GM12878 (cell line): ENCODE results near the gene NHS. TPM values are rescaled to one million over a fixed set of nuclear protein-coding genes. Genes with fewer than 3 reads are reported as not detected.

Source experiments
- ATAC-seq: fragments of 200-7000 bp; cut with Tn5 transposase; 3 replicates; pipeline ENCODE4 v1.9.1; 2020; ENCODE audit warnings: mild to moderate bottlenecking, moderate library complexity
- BruUV-seq: library from RNA; stranded (reverse); fragments of 400-500 nt; replicated peaks from 2 replicates; lab custom pipeline; 2021; lab: Mats Ljungman, UMichigan
- CTCF ChIA-PET: fragments of 300-600 bp; sonication (Branson Sonifier 250); formaldehyde crosslinking; extraction: SDS; loops from one replicate; lab custom pipeline; 2021; ENCODE audit warnings: inconsistent platforms; lab: Yijun Ruan, JAX
- POLR2A ChIA-PET: fragments of 350-600 bp; formaldehyde crosslinking; extraction: SDS; loops from one replicate; lab custom pipeline; 2021; ENCODE audit warnings: inconsistent platforms; lab: Charles Lee
- RAD21 ChIA-PET: fragments of 300-600 bp; sonication (Branson Sonifier 250); formaldehyde crosslinking; loops from one replicate; lab custom pipeline; 2023; ENCODE audit warnings: antibody characterized with exemption; ENCODE audit not compliant: unreplicated experiment; lab: Charles Lee
- SMC1A ChIA-PET: fragments of 300-600 bp; sonication (Branson Sonifier 250); formaldehyde crosslinking; loops from one replicate; lab custom pipeline; 2023; ENCODE audit not compliant: unreplicated experiment, uncharacterized antibody; lab: Charles Lee
- DNase-seq: peaks from one replicate; pipeline ENCODE4 v3.0.0-alpha.2; 2011; ENCODE audit warnings: low read depth, low spot score
- FAIRE-seq: peaks from 3 replicates; lab custom pipeline; 2011; peaks lifted over from hg19 to GRCh38; lab: Jason Lieb, UNC
- H2AFZ ChIP-seq: 2 replicates; pipeline ENCODE4 v1.6.0; 2011; ENCODE audit warnings: low read depth, low read length, control low read depth; ENCODE audit not compliant: control insufficient read depth
- H3K27ac ChIP-seq: 2 replicates; pipeline ENCODE4 v1.5.1; 2011; ENCODE audit warnings: control low read depth; ENCODE audit not compliant: control insufficient read depth, insufficient read depth
- H3K27me3 ChIP-seq, 2 experiments: replicated peaks in 1 of 2; 2 replicates each; pipeline versions ENCODE4 v1.6.0 to v1.6.1; 2011; ENCODE audit warnings: low read length in 1 of 2; ENCODE audit not compliant: control insufficient read depth in 2 of 2, insufficient read depth in 2 of 2
- H3K36me3 ChIP-seq, 2 experiments: 2 replicates each; pipeline ENCODE4 v1.5.1; 2011; ENCODE audit warnings: low read length in 1 of 2; ENCODE audit not compliant: control insufficient read depth in 2 of 2, insufficient read depth in 2 of 2
- H3K4me1 ChIP-seq: 2 replicates; pipeline ENCODE4 v1.6.1; 2011; ENCODE audit warnings: mild to moderate bottlenecking, low read length, moderate library complexity, mixed read lengths; ENCODE audit not compliant: control insufficient read depth, insufficient read depth
- H3K4me2 ChIP-seq: 2 replicates; pipeline ENCODE4 v1.6.0; 2011; ENCODE audit warnings: control low read depth; ENCODE audit not compliant: control insufficient read depth, insufficient read depth
- H3K4me3 ChIP-seq: fragments of 200-600 bp; sonication (generic); 2 replicates; pipeline ENCODE4 v1.5.1; 2016
- H3K79me2 ChIP-seq: 2 replicates; pipeline ENCODE4 v1.6.0; 2011; ENCODE audit warnings: low read length; ENCODE audit not compliant: control insufficient read depth, insufficient read depth
- H3K9ac ChIP-seq: 2 replicates; pipeline ENCODE4 v1.8.0; 2011; ENCODE audit warnings: low read length, control low read depth, mixed read lengths; ENCODE audit not compliant: control insufficient read depth, insufficient read depth
- H3K9me3 ChIP-seq: replicated peaks from 3 replicates; pipeline ENCODE4 v1.5.1; 2011; ENCODE audit warnings: mild to moderate bottlenecking, low read length; ENCODE audit not compliant: control insufficient read depth, insufficient read depth
- H4K20me1 ChIP-seq: 2 replicates; pipeline ENCODE4 v1.6.0; 2011; ENCODE audit not compliant: control insufficient read depth, insufficient read depth
- ASH2L ChIP-seq: fragments of 300-600, 200-600 bp; sonication (generic); IDR thresholded peaks from 2 replicates; pipeline ENCODE4 v1.6.1; 2017; ENCODE audit warnings: low read depth, mild to moderate bottlenecking, borderline replicate concordance
- ATF3 ChIP-seq: IDR thresholded peaks from 2 replicates; pipeline ENCODE4 v1.6.1; 2011; ENCODE audit warnings: low read depth, mild to moderate bottlenecking, low read length, moderate library complexity, borderline replicate concordance; ENCODE audit errors: extremely low read depth
- BCL3 ChIP-seq: IDR thresholded peaks from 2 replicates; pipeline ENCODE4 v1.6.1; 2011; ENCODE audit warnings: borderline replicate concordance, low read depth, mild to moderate bottlenecking, moderate library complexity, low read length; ENCODE audit not compliant: insufficient read depth, poor library complexity, severe bottlenecking
- BHLHE40 ChIP-seq, 2 experiments: fragments of 450-650 bp in 1 of 2; IDR thresholded peaks; 2 replicates each; pipeline ENCODE4 v1.6.1; 2011 to 2017; ENCODE audit warnings: low read depth in 2 of 2, borderline replicate concordance in 1 of 2, improper control_type of control experiment in 1 of 2, low read length in 1 of 2, mild to moderate bottlenecking in 1 of 2
- CBX3 ChIP-seq: fragments of 200-600 bp; sonication (generic); IDR thresholded peaks from 2 replicates; pipeline ENCODE4 v1.6.1; 2016; ENCODE audit warnings: low read depth, borderline replicate concordance
- CBX5 ChIP-seq: sonication (generic); IDR thresholded peaks from 2 replicates; pipeline ENCODE4 v1.6.1; 2016; ENCODE audit warnings: low read depth, moderate library complexity, mild to moderate bottlenecking, inconsistent platforms
- CHD2 ChIP-seq: IDR thresholded peaks from 2 replicates; pipeline ENCODE4 v1.6.1; 2011; ENCODE audit warnings: low read depth, low read length, improper control_type of control experiment, borderline replicate concordance
- IKZF1 ChIP-seq: fragments of 450-650 bp; conservative IDR thresholded peaks from 2 replicates; pipeline ENCODE4 v1.6.1; 2017; ENCODE audit warnings: antibody characterized with exemption, mild to moderate bottlenecking
- MEF2B ChIP-seq: fragments of 450-650 bp; IDR thresholded peaks from 2 replicates; pipeline ENCODE4 v1.6.1; 2018; ENCODE audit warnings: mild to moderate bottlenecking, moderate library complexity; ENCODE audit not compliant: partially characterized antibody, poor library complexity, severe bottlenecking
- MTA3 ChIP-seq: IDR thresholded peaks from 2 replicates; pipeline ENCODE4 v1.6.1; 2012; ENCODE audit warnings: low read length, inconsistent platforms, borderline replicate concordance
- NFYB ChIP-seq: IDR thresholded peaks from 2 replicates; pipeline ENCODE4 v1.6.1; 2011; ENCODE audit warnings: low read depth, mild to moderate bottlenecking, low read length, improper control_type of control experiment, moderate library complexity; ENCODE audit not compliant: insufficient read depth
- POLR2AphosphoS5 ChIP-seq: IDR thresholded peaks from 2 replicates; pipeline ENCODE4 v1.6.1; 2011; ENCODE audit warnings: mild to moderate bottlenecking, low read length, inconsistent platforms
- RBBP5 ChIP-seq: fragments of 200-600 bp; sonication (generic); conservative IDR thresholded peaks from 2 replicates; pipeline ENCODE4 v1.6.1; 2016
- RELA ChIP-seq: fragments of 450-650 bp; IDR thresholded peaks from 2 replicates; pipeline ENCODE4 v1.8.0; 2014; ENCODE audit warnings: borderline replicate concordance; ENCODE audit not compliant: partially characterized antibody
- RFX5 ChIP-seq: IDR thresholded peaks from 2 replicates; pipeline ENCODE4 v1.6.1; 2011; ENCODE audit warnings: low read depth, low read length, improper control_type of control experiment
- STAT1 ChIP-seq: fragments of 450-650 bp; conservative IDR thresholded peaks from 2 replicates; pipeline ENCODE4 v1.6.1; 2014; ENCODE audit warnings: antibody characterized with exemption, mild to moderate bottlenecking
- TCF3 ChIP-seq: IDR thresholded peaks from 2 replicates; pipeline ENCODE4 v1.6.1; 2012; ENCODE audit warnings: low read depth, mild to moderate bottlenecking, low read length, borderline replicate concordance; ENCODE audit not compliant: insufficient read depth
- ZBED1 ChIP-seq: IDR thresholded peaks from 2 replicates; pipeline ENCODE4 v1.6.1; 2016; ENCODE audit warnings: borderline replicate concordance
- WGBS: methylation state at CpG from one replicate; pipeline ENCODE4 v1.1.6; 2016; ENCODE audit warnings: low lambda C conversion rate; ENCODE audit not compliant: insufficient replicate concordance, insufficient coverage; ENCODE audit errors: missing lambda C conversion rate; 5-methylcytosine and 5-hydroxymethylcytosine counted together
- in situ Hi-C: fragments of 300-500 bp; cut with MboI; formaldehyde crosslinking; loops from 9 replicates; pipeline ENCODE4 v1.14.3; 2018; ENCODE audit warnings: mixed read lengths
- intact Hi-C: fragments of 100-400 bp; cut with micrococcal nuclease; formaldehyde crosslinking; loops from one replicate; pipeline ENCODE4 v1.14.2; 2022; ENCODE audit not compliant: unreplicated experiment
- polyA plus RNA-seq, 11 experiments: library from polyadenylated mRNA; depleted of rRNA in 4 of 11; unstranded in 6 of 11; stranded (reverse) in 5 of 11; fragments of >200 nt; fragmentation: Nextera tagmentation in 4 of 11; fragmentation: Illumina TruSeq in 1 of 11; extraction: Ambion mirVana in 4 of 11; extraction: Trizol in 1 of 11; gene quantifications; 1 replicate in 1 of 11; 2 replicates in 10 of 11; pipeline versions ENCODE4 v1.2.1 to v1.2.3, GENCODE V29; 2011 to 2016; ENCODE audit warnings: inconsistent platforms in 2 of 11, missing spikeins in 2 of 11, low read depth in 1 of 11
- total RNA-seq, 4 experiments: library from RNA; depleted of rRNA in 3 of 4; stranded (reverse); fragments of >200 nt in 3 of 4; fragmentation: Illumina TruSeq in 1 of 4; extraction: Trizol in 1 of 4; gene quantifications; 2 replicates each; pipeline versions ENCODE4 v1.2.1 to v1.2.3, GENCODE V29; 2013 to 2021
- TF ChIP-seq, protein P1 (sequence below): fragments of 150-350 bp; IDR thresholded peaks from 2 replicates; pipeline ENCODE4 v1.6.1; 2014; ENCODE audit warnings: mild to moderate bottlenecking, low read depth, low read length

The NHS gene
- total and polyA plus RNA-seq, 10 of the 15 experiments (the other 5 are each of a cell fraction or from before 2014, with no cell fraction given) = under 0.01 to 0.07 (median 0.03) TPM; not detected in 7

DNA sequence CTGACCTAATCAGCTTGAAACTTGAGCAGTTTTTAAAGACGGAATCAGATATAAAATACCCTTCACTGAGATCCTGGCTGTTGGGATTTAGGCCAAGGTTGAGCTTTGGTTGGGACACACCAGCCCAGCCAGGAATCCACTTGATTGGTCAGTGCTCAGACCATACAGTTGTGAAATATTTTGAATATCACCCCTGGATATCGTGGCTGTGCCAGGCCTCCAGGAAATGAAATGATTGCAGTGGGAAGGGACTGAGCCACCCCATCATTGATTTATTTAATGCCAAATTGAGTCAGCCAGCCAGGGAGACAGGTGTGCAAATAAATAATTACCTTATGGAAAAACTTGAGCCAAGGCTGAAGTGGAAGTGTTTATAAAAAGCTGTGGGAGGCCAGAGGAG is 233.9 kb downstream of the NHS start:
- no peak for ATAC-seq
- no peak for DNase-seq
- ChIA-PET SMC1A (interaction anchor here (1.0 kb wide), 1 partner anchor 18 kb away, joined by 3 read pairs; no protein-coding TSS in a partner anchor), CTCF (no interaction called here), RAD21 (no interaction called here), POLR2A (no interaction called here)
- Histone ChIP-seq H2AFZ (no peak overlapping the region), H3K9ac (no peak overlapping the region), H3K79me2 (no peaks in the 10 kb centered on the region), H3K27me3 (no peaks in the 10 kb centered on the region; a peak in 1 of 4 replicates), H3K4me3 (no peak overlapping the region), H3K27ac (no peak overlapping the region), H3K4me2 (no peak overlapping the region), H4K20me1 (no peaks in the 10 kb centered on the region), H3K4me1 (no peaks in the 10 kb centered on the region), H3K36me3 (no peaks in the 10 kb centered on the region), H3K9me3 (no peaks in the 10 kb centered on the region)
- no TSS peak for BruUV-seq
- FAIRE-seq = no peak
- 0% methylated on average over 2 of the region's 2 CpGs for WGBS
- TF ChIP-seq CBX5 (no peak), TCF3 (no peak), CHD2 (no peak), ZBED1 (no peak), CBX3 (no peak), RBBP5 (no peak), STAT1 (no peak), MEF2B (no peak), BHLHE40 (IDR thresholded peaks at IDR 0.05; ENCODE audit: borderline replicate concordance in 1 of 2, low read depth in 2 of 2, low read length in 1 of 2) (no peak), BCL3 (no peak), RFX5 (no peak), NFYB (no peak), ATF3 (no peak), ASH2L (no peak), MTA3 (no peak), RELA (no peak), POLR2AphosphoS5 (no peak), IKZF1 (no peak)
- TF ChIP-seq, protein P1, sequence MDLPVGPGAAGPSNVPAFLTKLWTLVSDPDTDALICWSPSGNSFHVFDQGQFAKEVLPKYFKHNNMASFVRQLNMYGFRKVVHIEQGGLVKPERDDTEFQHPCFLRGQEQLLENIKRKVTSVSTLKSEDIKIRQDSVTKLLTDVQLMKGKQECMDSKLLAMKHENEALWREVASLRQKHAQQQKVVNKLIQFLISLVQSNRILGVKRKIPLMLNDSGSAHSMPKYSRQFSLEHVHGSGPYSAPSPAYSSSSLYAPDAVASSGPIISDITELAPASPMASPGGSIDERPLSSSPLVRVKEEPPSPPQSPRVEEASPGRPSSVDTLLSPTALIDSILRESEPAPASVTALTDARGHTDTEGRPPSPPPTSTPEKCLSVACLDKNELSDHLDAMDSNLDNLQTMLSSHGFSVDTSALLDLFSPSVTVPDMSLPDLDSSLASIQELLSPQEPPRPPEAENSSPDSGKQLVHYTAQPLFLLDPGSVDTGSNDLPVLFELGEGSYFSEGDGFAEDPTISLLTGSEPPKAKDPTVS = no peak
- intact Hi-C loops = no loop called here
- in situ Hi-C loops = no loop called here
